ENCODE measurements around the gene DCC.

DCC gene

GRCh38 chr18:52577795-52578194 is 237.8 kb downstream of the DCC start:
- Histone ChIP-seq H2AFZ (no peak overlapping the region), H3K79me2 (no peaks in the 10 kb centered on the region), H3K27ac (no peak overlapping the region), H3K9ac (no peak overlapping the region), H3K4me2 (ENCODE audit: low read length) (no peak overlapping the region), H3K4me1 (no peaks in the 10 kb centered on the region), H3K4me3 (ENCODE audit: low read depth, low read length) (no peak overlapping the region), H3K27me3 (ENCODE audit: control insufficient read depth, insufficient read depth, low read length) (no peaks in the 10 kb centered on the region), H3K36me3 (ENCODE audit: control insufficient read depth, insufficient read depth, low read length) (no peaks in the 10 kb centered on the region), H3K9me3 (ENCODE audit: control insufficient read depth, low read length) (no peaks in the 10 kb centered on the region)
- TF ChIP-seq CTCF (IDR thresholded peaks at IDR 0.05): no peak

GRCh38 chr18:52582061-52582460 is 242.1 kb downstream of the DCC start:
- H3K36me3 ChIP-seq (ENCODE audit: control insufficient read depth, insufficient read depth, low read length): no peaks in the 10 kb centered on the region
- H3K79me2 ChIP-seq: no peaks in the 10 kb centered on the region
- no peak overlapping the region for H3K4me3 ChIP-seq (ENCODE audit: low read depth, low read length)
- H2AFZ ChIP-seq: no peak overlapping the region
- no peak for TF ChIP-seq CTCF (IDR thresholded peaks at IDR 0.05)
- no peak overlapping the region for H3K27ac ChIP-seq
- no peak overlapping the region for H3K4me2 ChIP-seq (ENCODE audit: low read length)
- H3K4me1 ChIP-seq: no peaks in the 10 kb centered on the region
- no peaks in the 10 kb centered on the region for H3K27me3 ChIP-seq (ENCODE audit: control insufficient read depth, insufficient read depth, low read length)
- H3K9me3 ChIP-seq (ENCODE audit: control insufficient read depth, low read length): no peaks in the 10 kb centered on the region
- no peak overlapping the region for H3K9ac ChIP-seq

- H3K36me3 ChIP-seq (ENCODE audit: control insufficient read depth, insufficient read depth, low read length): no peaks in the 10 kb centered on the region
- no peak overlapping the region for H3K9ac ChIP-seq
- no peak overlapping the region for H3K4me3 ChIP-seq (ENCODE audit: low read depth, low read length)
- H3K27me3 ChIP-seq (ENCODE audit: control insufficient read depth, insufficient read depth, low read length): no peaks in the 10 kb centered on the region
- H3K79me2 ChIP-seq: no peaks in the 10 kb centered on the region
- no peak overlapping the region for H3K27ac ChIP-seq
- no peak overlapping the region for H2AFZ ChIP-seq
- TF ChIP-seq CTCF (IDR thresholded peaks at IDR 0.05): no peak
- no peaks in the 10 kb centered on the region for H3K9me3 ChIP-seq (ENCODE audit: control insufficient read depth, low read length)
- H3K4me1 ChIP-seq: no peaks in the 10 kb centered on the region
- no peak overlapping the region for H3K4me2 ChIP-seq (ENCODE audit: low read length)
These were observed 242.5 kb downstream of the DCC start for GRCh38 chr18:52582516-52582915.

- H2AFZ ChIP-seq: no peak overlapping the region
- H3K79me2 ChIP-seq: no peaks in the 10 kb centered on the region
- no peak overlapping the region for H3K4me2 ChIP-seq (ENCODE audit: low read length)
- H3K9me3 ChIP-seq (ENCODE audit: control insufficient read depth, low read length): no peaks in the 10 kb centered on the region
- no peaks in the 10 kb centered on the region for H3K27me3 ChIP-seq (ENCODE audit: control insufficient read depth, insufficient read depth, low read length)
- H3K4me1 ChIP-seq: no peaks in the 10 kb centered on the region
- H3K9ac ChIP-seq: no peak overlapping the region
- H3K4me3 ChIP-seq (ENCODE audit: low read depth, low read length): no peak overlapping the region
- no peaks in the 10 kb centered on the region for H3K36me3 ChIP-seq (ENCODE audit: control insufficient read depth, insufficient read depth, low read length)
- no peak for TF ChIP-seq CTCF (IDR thresholded peaks at IDR 0.05)
- no peak overlapping the region for H3K27ac ChIP-seq
These were observed 248.9 kb downstream of the DCC start for GRCh38 chr18:52588931-52589330.

- no peak overlapping the region for H3K4me3 ChIP-seq (ENCODE audit: low read depth, low read length)
- no peak for TF ChIP-seq CTCF (IDR thresholded peaks at IDR 0.05)
- no peaks in the 10 kb centered on the region for H3K36me3 ChIP-seq (ENCODE audit: control insufficient read depth, insufficient read depth, low read length)
- no peak overlapping the region for H3K27ac ChIP-seq
- H3K27me3 ChIP-seq (ENCODE audit: control insufficient read depth, insufficient read depth, low read length): no peaks in the 10 kb centered on the region
- no peaks in the 10 kb centered on the region for H3K79me2 ChIP-seq
- H3K4me1 ChIP-seq: no peaks in the 10 kb centered on the region
- H3K9me3 ChIP-seq (ENCODE audit: control insufficient read depth, low read length): no peaks in the 10 kb centered on the region
- no peak overlapping the region for H3K9ac ChIP-seq
- no peak overlapping the region for H3K4me2 ChIP-seq (ENCODE audit: low read length)
- no peak overlapping the region for H2AFZ ChIP-seq
These were observed 256.9 kb downstream of the DCC start for GRCh38 chr18:52596748-52597435.
